DOHH2 (cell line): ENCODE measurements around the gene GPD1.

Experiments
- H3F3A ChIP-seq: fragments of 200-600 bp; sonication (generic), shearing (Covaris generic); 2 replicates; pipeline ENCODE4 v1.6.0; 2016; ENCODE audit warnings: antibody characterized with exemption, mild to moderate bottlenecking; ENCODE audit not compliant: control insufficient read depth, insufficient read depth
- H3K27ac ChIP-seq: fragments of 200-600 bp; sonication (generic); 2 replicates; pipeline ENCODE4 v1.5.1; 2014; ENCODE audit warnings: low read depth, mild to moderate bottlenecking, low read length, moderate library complexity
- H3K27me3 ChIP-seq: fragments of 200-600 bp; sonication (generic); 2 replicates; pipeline ENCODE4 v1.6.1; 2014; ENCODE audit warnings: mild to moderate bottlenecking, low read length, mixed read lengths; ENCODE audit not compliant: control insufficient read depth
- H3K36me3 ChIP-seq: fragments of 200-600 bp; sonication (generic); 2 replicates; pipeline ENCODE4 v1.6.1; 2014; ENCODE audit warnings: mild to moderate bottlenecking, low read length, moderate library complexity, mixed read lengths; ENCODE audit not compliant: control insufficient read depth
- H3K4me1 ChIP-seq: fragments of 200-600 bp; sonication (generic); 2 replicates; pipeline ENCODE4 v1.6.1; 2014; ENCODE audit warnings: mild to moderate bottlenecking, low read length, mixed read lengths; ENCODE audit not compliant: control insufficient read depth
- H3K4me2 ChIP-seq: fragments of 200-600 bp; sonication (generic); 2 replicates; pipeline ENCODE4 v1.6.0; 2014; ENCODE audit warnings: mild to moderate bottlenecking, low read length, moderate library complexity
- H3K4me3 ChIP-seq: fragments of 200-600 bp; sonication (generic); 2 replicates; pipeline ENCODE4 v1.5.1; 2014; ENCODE audit warnings: mild to moderate bottlenecking, low read length, mixed read lengths
- H3K79me2 ChIP-seq: fragments of 200-600 bp; sonication (generic); 2 replicates; pipeline ENCODE4 v1.6.1; 2014; ENCODE audit warnings: mild to moderate bottlenecking, low read length, mixed read lengths; ENCODE audit not compliant: control insufficient read depth
- H3K9me2 ChIP-seq: fragments of 200-600 bp; sonication (generic); replicated peaks from 2 replicates; pipeline ENCODE4 v1.6.1; 2014; ENCODE audit warnings: mild to moderate bottlenecking, low read length, mixed read lengths; ENCODE audit not compliant: control insufficient read depth
- H3K9me3 ChIP-seq: fragments of 200-600 bp; sonication (generic); 2 replicates; pipeline ENCODE4 v1.6.1; 2014; ENCODE audit warnings: antibody characterized with exemption, low read length, mixed read lengths; ENCODE audit not compliant: control insufficient read depth, insufficient read depth
- H4K20me1 ChIP-seq: fragments of 200-600 bp; sonication (generic); 2 replicates; pipeline ENCODE4 v1.6.0; 2014; ENCODE audit warnings: low read depth, mild to moderate bottlenecking, antibody characterized with exemption, low read length, moderate library complexity; ENCODE audit not compliant: control insufficient read depth, insufficient read depth
- EZH2phosphoT487 ChIP-seq: fragments of 200-600 bp; sonication (generic); IDR thresholded peaks from 2 replicates; pipeline ENCODE4 v1.6.1; 2017; ENCODE audit warnings: borderline replicate concordance, mild to moderate bottlenecking, antibody characterized with exemption, low read length, moderate library complexity, mixed read lengths
- TF ChIP-seq, protein P1 (sequence below): fragments of 200-600 bp; sonication (generic); IDR thresholded peaks from one replicate; pipeline ENCODE4 v1.5.1; 2014; ENCODE audit warnings: antibody characterized with exemption, mild to moderate bottlenecking, low read depth, low read length; ENCODE audit not compliant: poor library complexity, severe bottlenecking

Gene GPD1

DNA sequence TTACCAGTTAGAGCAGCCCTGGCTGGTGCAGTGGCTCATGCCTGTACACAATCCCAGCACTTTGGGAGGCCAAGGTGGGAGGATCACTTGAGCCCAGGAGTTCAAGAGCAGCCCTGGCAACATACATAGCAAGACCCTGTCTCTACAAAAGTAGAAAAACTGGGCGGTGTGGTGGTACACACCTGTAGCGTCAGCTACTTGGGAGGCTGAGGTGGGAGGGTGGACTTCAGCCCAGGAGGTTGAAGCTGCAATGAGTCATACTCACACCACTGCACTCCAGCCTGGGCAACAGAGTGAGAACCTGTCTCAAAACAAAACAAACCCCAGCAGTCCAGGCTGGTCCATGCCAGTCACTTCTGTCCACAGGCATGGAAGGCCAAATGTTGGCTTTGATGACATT lies 15.6 kb downstream of the GPD1 start:
- H3F3A ChIP-seq = no peaks in the 10 kb centered on the region
- no peak overlapping the region for H3K4me2 ChIP-seq
- peaks cover 53% of the 10 kb centered on the region for H3K36me3 ChIP-seq
- no peak overlapping the region for H3K4me3 ChIP-seq
- H3K27ac ChIP-seq = no peak overlapping the region
- H3K9me3 ChIP-seq = no peaks in the 10 kb centered on the region
- H3K27me3 ChIP-seq = no peaks in the 10 kb centered on the region
- H3K4me1 ChIP-seq = peaks cover 1% of the 10 kb centered on the region; the same call in 1 of the 2 replicates
- no peaks in the 10 kb centered on the region for H3K9me2 ChIP-seq
- TF ChIP-seq EZH2phosphoT487 = no peak
- TF ChIP-seq, protein P1, sequence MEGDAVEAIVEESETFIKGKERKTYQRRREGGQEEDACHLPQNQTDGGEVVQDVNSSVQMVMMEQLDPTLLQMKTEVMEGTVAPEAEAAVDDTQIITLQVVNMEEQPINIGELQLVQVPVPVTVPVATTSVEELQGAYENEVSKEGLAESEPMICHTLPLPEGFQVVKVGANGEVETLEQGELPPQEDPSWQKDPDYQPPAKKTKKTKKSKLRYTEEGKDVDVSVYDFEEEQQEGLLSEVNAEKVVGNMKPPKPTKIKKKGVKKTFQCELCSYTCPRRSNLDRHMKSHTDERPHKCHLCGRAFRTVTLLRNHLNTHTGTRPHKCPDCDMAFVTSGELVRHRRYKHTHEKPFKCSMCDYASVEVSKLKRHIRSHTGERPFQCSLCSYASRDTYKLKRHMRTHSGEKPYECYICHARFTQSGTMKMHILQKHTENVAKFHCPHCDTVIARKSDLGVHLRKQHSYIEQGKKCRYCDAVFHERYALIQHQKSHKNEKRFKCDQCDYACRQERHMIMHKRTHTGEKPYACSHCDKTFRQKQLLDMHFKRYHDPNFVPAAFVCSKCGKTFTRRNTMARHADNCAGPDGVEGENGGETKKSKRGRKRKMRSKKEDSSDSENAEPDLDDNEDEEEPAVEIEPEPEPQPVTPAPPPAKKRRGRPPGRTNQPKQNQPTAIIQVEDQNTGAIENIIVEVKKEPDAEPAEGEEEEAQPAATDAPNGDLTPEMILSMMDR = no peak
- H3K79me2 ChIP-seq = peaks cover 48% of the 10 kb centered on the region
- H4K20me1 ChIP-seq = no peaks in the 10 kb centered on the region

DNA sequence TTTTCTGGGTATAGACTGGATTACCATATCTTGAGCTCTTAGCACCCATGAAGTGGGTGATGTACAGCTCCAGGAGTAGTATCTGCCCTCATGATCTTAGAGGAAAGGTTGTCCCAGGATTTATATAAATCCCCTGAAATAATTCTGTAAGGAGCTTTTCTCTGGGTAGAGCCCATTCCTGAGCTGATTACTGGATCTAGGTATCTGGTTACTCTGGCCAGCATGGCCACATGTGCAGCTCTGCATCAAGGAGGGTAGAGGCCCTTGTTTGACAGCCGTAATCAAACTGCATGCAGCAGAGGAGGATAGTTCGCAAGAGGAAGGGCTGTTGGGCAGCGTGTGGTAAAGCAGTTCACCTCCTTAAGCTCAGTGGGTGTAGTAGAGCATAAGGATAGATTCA lies 16.7 kb downstream of the GPD1 start:
- H3K4me3 ChIP-seq = no peak overlapping the region
- no peak overlapping the region for H3K27ac ChIP-seq
- no peaks in the 10 kb centered on the region for H3K27me3 ChIP-seq
- H3K4me1 ChIP-seq = no peaks in the 10 kb centered on the region
- no peak overlapping the region for H3K4me2 ChIP-seq
- peaks cover 37% of the 10 kb centered on the region for H3K79me2 ChIP-seq
- H3K9me3 ChIP-seq = no peaks in the 10 kb centered on the region
- no peak for TF ChIP-seq EZH2phosphoT487
- TF ChIP-seq, protein P1 = no peak
- peaks cover 52% of the 10 kb centered on the region for H3K36me3 ChIP-seq
- no peaks in the 10 kb centered on the region for H4K20me1 ChIP-seq
- no peaks in the 10 kb centered on the region for H3F3A ChIP-seq
- no peaks in the 10 kb centered on the region for H3K9me2 ChIP-seq

DNA sequence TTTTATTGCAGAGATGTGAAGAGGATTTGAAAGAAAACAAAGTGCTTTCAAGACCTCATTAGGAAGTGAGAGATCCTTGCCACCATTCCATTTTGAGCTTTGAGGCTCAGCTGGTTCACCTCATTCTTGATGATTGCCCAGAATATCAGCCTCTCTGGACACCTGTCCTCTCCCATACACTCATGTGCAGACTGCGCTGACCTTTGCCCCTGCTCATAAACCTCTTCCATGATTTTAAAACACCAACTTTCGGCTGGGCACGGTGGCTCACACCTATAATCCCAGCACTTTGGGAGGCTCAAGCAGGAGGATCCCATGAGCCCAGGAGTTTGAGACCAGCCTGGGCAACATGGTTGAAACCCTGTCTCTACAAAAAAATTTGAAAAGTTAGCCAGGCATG lies 17.1 kb downstream of the GPD1 start:
- TF ChIP-seq EZH2phosphoT487 = no peak
- TF ChIP-seq, protein P1 = no peak
- no peak overlapping the region for H3K4me2 ChIP-seq

More for the DNA sequence above, 17.1 kb downstream of the GPD1 start:
- no peaks in the 10 kb centered on the region for H4K20me1 ChIP-seq
- no peaks in the 10 kb centered on the region for H3K27me3 ChIP-seq
- H3K79me2 ChIP-seq = peaks cover 33% of the 10 kb centered on the region
- H3K9me2 ChIP-seq = no peaks in the 10 kb centered on the region
- no peaks in the 10 kb centered on the region for H3F3A ChIP-seq
- H3K27ac ChIP-seq = no peak overlapping the region
- peaks cover 48% of the 10 kb centered on the region for H3K36me3 ChIP-seq
- H3K9me3 ChIP-seq = no peaks in the 10 kb centered on the region
- no peaks in the 10 kb centered on the region for H3K4me1 ChIP-seq
- H3K4me3 ChIP-seq = no peak overlapping the region
